Loucy (cell line): Measurements from ENCODE around the gene PRSS56.

ENCODE experiments used
- H2AFZ ChIP-seq: fragments of 200-600 bp; sonication (generic); 2 replicates; pipeline ENCODE4 v1.6.0; 2016; ENCODE audit warnings: antibody characterized with exemption, mild to moderate bottlenecking, low read length, moderate library complexity
- H3F3A ChIP-seq: fragments of 200-600 bp; 2 replicates; pipeline ENCODE4 v1.6.0; 2016; ENCODE audit warnings: antibody characterized with exemption, low read depth, mild to moderate bottlenecking
- H3K27me3 ChIP-seq: fragments of 200-600 bp; sonication (generic); 2 replicates; pipeline ENCODE4 v1.6.1; 2014; ENCODE audit warnings: low read length, mild to moderate bottlenecking; ENCODE audit not compliant: insufficient read depth, poor library complexity, severe bottlenecking
- H3K36me3 ChIP-seq: fragments of 200-600 bp; sonication (generic); 2 replicates; pipeline ENCODE4 v1.6.1; 2016; ENCODE audit warnings: low read length; ENCODE audit not compliant: insufficient read depth
- H3K4me1 ChIP-seq: fragments of 200-600 bp; sonication (generic); 2 replicates; pipeline ENCODE4 v1.5.1; 2014; ENCODE audit warnings: low read length, mild to moderate bottlenecking; ENCODE audit not compliant: insufficient read depth, poor library complexity, severe bottlenecking
- H3K4me2 ChIP-seq: fragments of 200-600 bp; sonication (generic); 2 replicates; pipeline ENCODE4 v1.6.0; 2014; ENCODE audit warnings: antibody characterized with exemption, low read length, low read depth, mild to moderate bottlenecking; ENCODE audit not compliant: poor library complexity, severe bottlenecking
- H3K4me3 ChIP-seq: fragments of 200-600 bp; sonication (generic); 2 replicates; pipeline ENCODE4 v1.5.1; 2014; ENCODE audit warnings: low read length, mild to moderate bottlenecking, mixed read lengths; ENCODE audit not compliant: poor library complexity, severe bottlenecking
- H3K79me2 ChIP-seq: fragments of 200-600 bp; sonication (generic); 2 replicates; pipeline ENCODE4 v1.6.1; 2014; ENCODE audit warnings: low read length; ENCODE audit not compliant: insufficient read depth
- H3K9ac ChIP-seq: fragments of 200-600 bp; sonication (generic); 2 replicates; pipeline ENCODE4 v1.6.0; 2014; ENCODE audit warnings: mild to moderate bottlenecking, low read depth, low read length, moderate library complexity; ENCODE audit not compliant: poor library complexity, severe bottlenecking
- H3K9me2 ChIP-seq: fragments of 200-600 bp; sonication (generic); replicated peaks from 2 replicates; pipeline ENCODE4 v1.6.1; 2016; ENCODE audit warnings: low read depth, low read length, mixed read lengths
- H3K9me3 ChIP-seq: fragments of 200-600 bp; sonication (generic); 2 replicates; pipeline ENCODE4 v1.6.1; 2014; ENCODE audit warnings: mild to moderate bottlenecking, antibody characterized with exemption, low read length, low read depth; ENCODE audit not compliant: insufficient read depth
- H4K20me1 ChIP-seq: fragments of 200-600 bp; sonication (generic); 2 replicates; pipeline ENCODE4 v1.6.0; 2014; ENCODE audit warnings: antibody characterized with exemption, low read length, mild to moderate bottlenecking; ENCODE audit not compliant: insufficient read depth, poor library complexity, severe bottlenecking
- EZH2phosphoT487 ChIP-seq: fragments of 200-600 bp; IDR thresholded peaks from 2 replicates; pipeline ENCODE4 v1.6.1; 2018; ENCODE audit warnings: antibody characterized with exemption, mild to moderate bottlenecking, moderate library complexity, borderline replicate concordance
- TF ChIP-seq, protein P1 (sequence below): fragments of 200-600 bp; sonication (generic); conservative IDR thresholded peaks from 2 replicates; pipeline ENCODE4 v1.5.1; 2014; ENCODE audit warnings: mild to moderate bottlenecking, antibody characterized with exemption, low read length

PRSS56 gene

DNA sequence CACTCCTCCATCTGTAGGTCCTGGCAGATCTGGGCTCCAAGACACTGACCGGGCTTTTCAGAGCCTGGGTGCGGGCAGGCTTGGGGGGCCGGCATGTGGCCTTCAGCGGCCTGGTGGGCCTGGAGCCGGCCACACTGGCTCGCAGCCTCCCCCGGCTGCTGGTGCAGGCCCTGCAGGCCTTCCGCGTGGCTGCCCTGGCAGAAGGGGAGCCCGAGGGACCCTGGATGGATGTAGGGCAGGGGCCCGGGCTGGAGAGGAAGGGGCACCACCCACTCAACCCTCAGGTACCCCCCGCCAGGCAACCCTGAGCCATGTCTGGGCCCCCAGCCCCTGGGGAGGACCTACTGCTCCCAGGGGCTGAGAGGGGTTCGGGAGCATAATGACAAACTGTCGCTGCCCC lies 5.0 kb downstream of the PRSS56 start:
- Histone ChIP-seq H3K9me2 (no peaks in the 10 kb centered on the region), H3K79me2 (no peaks in the 10 kb centered on the region), H2AFZ (no peak overlapping the region), H3K9ac (no peak overlapping the region), H4K20me1 (no peaks in the 10 kb centered on the region), H3K9me3 (no peaks in the 10 kb centered on the region), H3K27me3 (no peaks in the 10 kb centered on the region), H3K4me2 (no peak overlapping the region), H3K36me3 (no peaks in the 10 kb centered on the region), H3K4me1 (peaks cover 7% of the 10 kb centered on the region), H3F3A (no peaks in the 10 kb centered on the region), H3K4me3 (no peak overlapping the region)
- TF ChIP-seq EZH2phosphoT487: no peak
- TF ChIP-seq, protein P1, sequence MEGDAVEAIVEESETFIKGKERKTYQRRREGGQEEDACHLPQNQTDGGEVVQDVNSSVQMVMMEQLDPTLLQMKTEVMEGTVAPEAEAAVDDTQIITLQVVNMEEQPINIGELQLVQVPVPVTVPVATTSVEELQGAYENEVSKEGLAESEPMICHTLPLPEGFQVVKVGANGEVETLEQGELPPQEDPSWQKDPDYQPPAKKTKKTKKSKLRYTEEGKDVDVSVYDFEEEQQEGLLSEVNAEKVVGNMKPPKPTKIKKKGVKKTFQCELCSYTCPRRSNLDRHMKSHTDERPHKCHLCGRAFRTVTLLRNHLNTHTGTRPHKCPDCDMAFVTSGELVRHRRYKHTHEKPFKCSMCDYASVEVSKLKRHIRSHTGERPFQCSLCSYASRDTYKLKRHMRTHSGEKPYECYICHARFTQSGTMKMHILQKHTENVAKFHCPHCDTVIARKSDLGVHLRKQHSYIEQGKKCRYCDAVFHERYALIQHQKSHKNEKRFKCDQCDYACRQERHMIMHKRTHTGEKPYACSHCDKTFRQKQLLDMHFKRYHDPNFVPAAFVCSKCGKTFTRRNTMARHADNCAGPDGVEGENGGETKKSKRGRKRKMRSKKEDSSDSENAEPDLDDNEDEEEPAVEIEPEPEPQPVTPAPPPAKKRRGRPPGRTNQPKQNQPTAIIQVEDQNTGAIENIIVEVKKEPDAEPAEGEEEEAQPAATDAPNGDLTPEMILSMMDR: no peak

DNA sequence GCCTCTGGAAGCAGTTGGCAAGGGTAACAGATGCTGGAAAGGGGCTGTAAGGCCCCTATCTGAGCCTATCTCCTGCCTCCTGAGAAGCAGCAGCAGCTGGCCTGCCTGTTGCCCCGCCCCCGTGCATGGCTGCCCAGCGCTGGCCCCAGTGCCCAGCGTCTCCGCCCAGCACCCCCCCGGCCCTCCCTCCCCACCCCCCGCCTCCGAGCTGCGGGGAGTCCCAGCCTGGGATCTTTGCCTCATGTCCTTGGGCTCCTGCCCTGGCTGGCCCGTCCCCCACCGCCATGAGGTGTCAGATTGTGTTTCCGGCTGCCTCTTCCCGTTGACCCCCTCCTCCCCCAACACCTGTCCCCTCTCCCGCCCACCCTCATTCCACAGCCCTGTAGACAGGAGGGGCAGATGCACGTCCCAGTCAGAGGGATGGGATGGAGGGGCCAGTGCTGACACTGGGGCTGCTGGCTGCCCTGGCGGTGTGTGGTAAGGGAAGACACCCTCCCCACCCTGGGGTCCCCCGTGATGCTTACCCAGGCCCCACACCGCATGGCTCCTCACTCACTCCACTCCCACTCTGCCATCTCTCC lies 5.7 kb downstream of the PRSS56 start, which contains the start of gene CHRND:
TSS of gene CHRND (plus strand) at position 370 of the 581 bp plus-strand sequence. CDS start at position 426, 56 bp downstream.
- Histone ChIP-seq H3K27me3 (no peaks in the 10 kb centered on the region), H4K20me1 (no peaks in the 10 kb centered on the region)

DNA sequence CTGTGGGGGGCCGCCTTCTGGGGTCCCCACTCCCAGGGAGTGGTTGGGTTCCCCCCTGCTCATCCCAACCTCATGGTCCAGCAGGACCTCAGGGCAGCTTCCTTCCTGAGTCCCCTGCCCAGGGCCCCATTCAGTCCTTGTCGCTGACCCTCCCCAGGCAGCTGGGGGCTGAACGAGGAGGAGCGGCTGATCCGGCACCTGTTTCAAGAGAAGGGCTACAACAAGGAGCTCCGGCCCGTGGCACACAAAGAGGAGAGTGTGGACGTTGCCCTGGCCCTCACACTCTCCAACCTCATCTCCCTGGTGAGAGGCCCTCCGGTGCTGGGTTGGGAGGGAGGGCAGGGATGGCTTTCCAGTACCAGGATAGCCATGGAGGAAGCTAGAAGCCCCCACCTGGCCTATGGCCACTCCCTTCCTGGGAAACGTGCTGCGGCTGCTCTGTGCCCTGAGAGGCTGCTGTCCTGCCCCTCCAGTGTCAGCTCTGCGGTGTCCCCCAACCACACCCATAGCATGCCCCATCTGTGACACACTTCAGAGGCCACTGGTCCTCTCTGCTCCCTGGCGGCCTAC lies 6.3 kb downstream of the PRSS56 start:
- Histone ChIP-seq H3K4me3 (no peak overlapping the region), H2AFZ (no peak overlapping the region), H3K27me3 (no peaks in the 10 kb centered on the region), H3K4me1 (peaks cover 7% of the 10 kb centered on the region), H4K20me1 (no peaks in the 10 kb centered on the region), H3K9ac (no peak overlapping the region), H3K4me2 (no peak overlapping the region), H3F3A (no peaks in the 10 kb centered on the region), H3K9me3 (no peaks in the 10 kb centered on the region), H3K9me2 (no peaks in the 10 kb centered on the region), H3K79me2 (no peaks in the 10 kb centered on the region), H3K36me3 (no peaks in the 10 kb centered on the region)
- no peak for TF ChIP-seq EZH2phosphoT487
- TF ChIP-seq, protein P1: no peak

More for the DNA sequence above, 5.7 kb downstream of the PRSS56 start, which contains the start of gene CHRND:
- peaks cover 7% of the 10 kb centered on the region for H3K4me1 ChIP-seq
- no peak within 1 kb of the TSS for H3K9ac ChIP-seq
- no peaks in the 10 kb centered on the region for H3F3A ChIP-seq
- H3K36me3 ChIP-seq: no peaks in the 10 kb centered on the region
- H3K79me2 ChIP-seq: no peaks in the 10 kb centered on the region
- no peak within 1 kb of the TSS for H2AFZ ChIP-seq
- TF ChIP-seq, protein P1: no peak
- TF ChIP-seq EZH2phosphoT487: no peak
- no peak within 1 kb of the TSS for H3K4me3 ChIP-seq
- no peaks in the 10 kb centered on the region for H3K9me2 ChIP-seq
- H3K4me2 ChIP-seq: no peak within 1 kb of the TSS
- H3K9me3 ChIP-seq: no peaks in the 10 kb centered on the region
